ENCODE measurements around the gene STH.

Gene STH

GRCh38 chr17:45982791-45983613 lies 16.0 kb upstream of the STH start:
- Histone ChIP-seq H2AK5ac (ENCODE audit: low read length) (no peak overlapping the region), H3K4me3 (ENCODE audit: low read length) (no peak overlapping the region), H4K5ac (ENCODE audit: low read length) (no peak overlapping the region), H2BK15ac (replicated peaks; ENCODE audit: low read depth) (no peak overlapping the region), H3K27me3 (ENCODE audit: insufficient read depth, low read length, poor library complexity) (no peaks in the 10 kb centered on the region), H3K4me2 (ENCODE audit: low read length) (no peak overlapping the region), H3K27ac (ENCODE audit: low read depth, low read length) (no peak overlapping the region), H3K79me1 (ENCODE audit: low read length) (no peaks in the 10 kb centered on the region), H2BK5ac (ENCODE audit: low read length) (no peak overlapping the region), H3K79me2 (ENCODE audit: control insufficient read depth, insufficient read depth, low read length) (no peaks in the 10 kb centered on the region), H3K18ac (ENCODE audit: low read length) (no peak overlapping the region), H2BK120ac (ENCODE audit: low read depth, low read length) (no peak overlapping the region), H3K4ac (ENCODE audit: low read depth, low read length) (no peak overlapping the region), H3K56ac (ENCODE audit: low read length) (no peak overlapping the region), H3K36me3 (ENCODE audit: control insufficient read depth, insufficient read depth, low read length) (no peaks in the 10 kb centered on the region), H4K8ac (ENCODE audit: low read depth, low read length) (no peak overlapping the region), H3K4me1 (ENCODE audit: control insufficient read depth, low read depth, low read length) (no peaks in the 10 kb centered on the region), H3K23ac (ENCODE audit: low read length) (no peak overlapping the region), H3K9ac (ENCODE audit: low read length) (no peak overlapping the region)
- WGBS (ENCODE audit: extremely low coverage, insufficient coverage, low lambda C conversion rate), result no CpG with 5 or more reads among the region's 41 CpGs
- DNase-seq, result no peak

- H4K5ac ChIP-seq (ENCODE audit: low read length), result no peak overlapping the region
- no peak overlapping the region for H4K8ac ChIP-seq (ENCODE audit: low read depth, low read length)
- no peaks in the 10 kb centered on the region for H3K27me3 ChIP-seq (ENCODE audit: insufficient read depth, low read length, poor library complexity)
- H3K27ac ChIP-seq (ENCODE audit: low read depth, low read length), result no peak overlapping the region
- DNase-seq, result no peak
- no peak overlapping the region for H3K56ac ChIP-seq (ENCODE audit: low read length)
- H2BK120ac ChIP-seq (ENCODE audit: low read depth, low read length), result no peak overlapping the region
- H3K79me2 ChIP-seq (ENCODE audit: control insufficient read depth, insufficient read depth, low read length), result no peaks in the 10 kb centered on the region
- no peaks in the 10 kb centered on the region for H3K36me3 ChIP-seq (ENCODE audit: control insufficient read depth, insufficient read depth, low read length)
- H3K79me1 ChIP-seq (ENCODE audit: low read length), result no peaks in the 10 kb centered on the region
- no peak overlapping the region for H3K18ac ChIP-seq (ENCODE audit: low read length)
- H3K4me3 ChIP-seq (ENCODE audit: low read length), result no peak overlapping the region
- no peak overlapping the region for H2BK5ac ChIP-seq (ENCODE audit: low read length)
- no peak overlapping the region for H2BK15ac ChIP-seq (replicated peaks; ENCODE audit: low read depth)
- WGBS (ENCODE audit: extremely low coverage, insufficient coverage, low lambda C conversion rate), result no CpG with 5 or more reads among the region's 31 CpGs
- no peak overlapping the region for H3K4me2 ChIP-seq (ENCODE audit: low read length)
- H3K23ac ChIP-seq (ENCODE audit: low read length), result no peak overlapping the region
- no peak overlapping the region for H2AK5ac ChIP-seq (ENCODE audit: low read length)
- no peaks in the 10 kb centered on the region for H3K4me1 ChIP-seq (ENCODE audit: control insufficient read depth, low read depth, low read length)
- no peak overlapping the region for H3K9ac ChIP-seq (ENCODE audit: low read length)
- H3K4ac ChIP-seq (ENCODE audit: low read depth, low read length), result no peak overlapping the region
These were observed 15.3 kb upstream of the STH start for GRCh38 chr17:45983614-45984310.

GRCh38 chr17:45984368-45984767 lies 14.7 kb upstream of the STH start:
- H4K5ac ChIP-seq (ENCODE audit: low read length), result no peak overlapping the region
- no peak overlapping the region for H2AK5ac ChIP-seq (ENCODE audit: low read length)
- no peak overlapping the region for H3K56ac ChIP-seq (ENCODE audit: low read length)
- H3K9ac ChIP-seq (ENCODE audit: low read length), result no peak overlapping the region
- WGBS (ENCODE audit: extremely low coverage, insufficient coverage, low lambda C conversion rate), result no CpG with 5 or more reads among the region's 5 CpGs
- no peak overlapping the region for H3K23ac ChIP-seq (ENCODE audit: low read length)
- H3K4ac ChIP-seq (ENCODE audit: low read depth, low read length), result no peak overlapping the region
- no peak overlapping the region for H2BK5ac ChIP-seq (ENCODE audit: low read length)
- H3K4me2 ChIP-seq (ENCODE audit: low read length), result no peak overlapping the region
- no peaks in the 10 kb centered on the region for H3K36me3 ChIP-seq (ENCODE audit: control insufficient read depth, insufficient read depth, low read length)
- H3K4me3 ChIP-seq (ENCODE audit: low read length), result no peak overlapping the region
- no peak overlapping the region for H3K27ac ChIP-seq (ENCODE audit: low read depth, low read length)
- no peak overlapping the region for H2BK120ac ChIP-seq (ENCODE audit: low read depth, low read length)
- H3K79me1 ChIP-seq (ENCODE audit: low read length), result no peaks in the 10 kb centered on the region
- no peaks in the 10 kb centered on the region for H3K27me3 ChIP-seq (ENCODE audit: insufficient read depth, low read length, poor library complexity)
- no peak overlapping the region for H4K8ac ChIP-seq (ENCODE audit: low read depth, low read length)
- no peak overlapping the region for H3K18ac ChIP-seq (ENCODE audit: low read length)
- H3K4me1 ChIP-seq (ENCODE audit: control insufficient read depth, low read depth, low read length), result no peaks in the 10 kb centered on the region
- no peak for DNase-seq
- no peak overlapping the region for H2BK15ac ChIP-seq (replicated peaks; ENCODE audit: low read depth)
- no peaks in the 10 kb centered on the region for H3K79me2 ChIP-seq (ENCODE audit: control insufficient read depth, insufficient read depth, low read length)

DNA sequence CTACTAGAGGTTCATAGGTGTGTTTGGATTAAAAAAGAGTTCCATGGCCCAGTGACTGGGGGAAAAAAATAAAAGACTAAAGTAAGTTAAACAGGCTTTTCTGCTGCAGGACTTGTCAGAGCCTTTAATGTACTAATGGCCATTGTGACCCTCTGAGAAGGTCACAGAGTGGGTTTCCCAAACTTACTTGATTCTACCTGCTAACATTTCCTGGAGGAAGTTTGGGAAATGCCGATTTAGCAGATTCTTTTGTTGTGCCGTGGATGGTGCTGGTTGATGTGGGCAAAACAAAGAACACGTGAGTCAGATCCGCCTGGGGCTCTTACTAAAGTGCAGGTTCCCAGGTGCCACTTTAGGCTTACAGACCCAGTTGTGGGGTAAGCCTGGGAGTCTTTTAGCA lies 13.6 kb upstream of the STH start:
- H2AK5ac ChIP-seq (ENCODE audit: low read length), result no peak overlapping the region
- H3K23ac ChIP-seq (ENCODE audit: low read length), result no peak overlapping the region
- no peak for DNase-seq
- no peaks in the 10 kb centered on the region for H3K4me1 ChIP-seq (ENCODE audit: control insufficient read depth, low read depth, low read length)
- H3K36me3 ChIP-seq (ENCODE audit: control insufficient read depth, insufficient read depth, low read length), result no peaks in the 10 kb centered on the region
- no peak overlapping the region for H2BK5ac ChIP-seq (ENCODE audit: low read length)
- H3K18ac ChIP-seq (ENCODE audit: low read length), result no peak overlapping the region
- H2BK15ac ChIP-seq (replicated peaks; ENCODE audit: low read depth), result no peak overlapping the region
- no peak overlapping the region for H3K4ac ChIP-seq (ENCODE audit: low read depth, low read length)
- no peak overlapping the region for H4K8ac ChIP-seq (ENCODE audit: low read depth, low read length)
- no peaks in the 10 kb centered on the region for H3K79me2 ChIP-seq (ENCODE audit: control insufficient read depth, insufficient read depth, low read length)
- H3K27ac ChIP-seq (ENCODE audit: low read depth, low read length), result no peak overlapping the region
- H4K5ac ChIP-seq (ENCODE audit: low read length), result no peak overlapping the region
- no peak overlapping the region for H2BK120ac ChIP-seq (ENCODE audit: low read depth, low read length)
- H3K4me2 ChIP-seq (ENCODE audit: low read length), result no peak overlapping the region
- no peak overlapping the region for H3K9ac ChIP-seq (ENCODE audit: low read length)
- WGBS (ENCODE audit: extremely low coverage, insufficient coverage, low lambda C conversion rate), result no CpG with 5 or more reads among the region's 4 CpGs
- H3K79me1 ChIP-seq (ENCODE audit: low read length), result no peaks in the 10 kb centered on the region
- no peak overlapping the region for H3K56ac ChIP-seq (ENCODE audit: low read length)
- H3K4me3 ChIP-seq (ENCODE audit: low read length), result no peak overlapping the region
- H3K27me3 ChIP-seq (ENCODE audit: insufficient read depth, low read length, poor library complexity), result no peaks in the 10 kb centered on the region

GRCh38 chr17:45986056-45986455 lies 13.0 kb upstream of the STH start:
- no peaks in the 10 kb centered on the region for H3K79me1 ChIP-seq (ENCODE audit: low read length)
- H3K27ac ChIP-seq (ENCODE audit: low read depth, low read length), result no peak overlapping the region
- no peak overlapping the region for H3K18ac ChIP-seq (ENCODE audit: low read length)
- H3K36me3 ChIP-seq (ENCODE audit: control insufficient read depth, insufficient read depth, low read length), result no peaks in the 10 kb centered on the region
- no peak overlapping the region for H3K56ac ChIP-seq (ENCODE audit: low read length)
- no peak overlapping the region for H2BK120ac ChIP-seq (ENCODE audit: low read depth, low read length)
- H3K4me1 ChIP-seq (ENCODE audit: control insufficient read depth, low read depth, low read length), result no peaks in the 10 kb centered on the region
- H3K79me2 ChIP-seq (ENCODE audit: control insufficient read depth, insufficient read depth, low read length), result no peaks in the 10 kb centered on the region
- no peak overlapping the region for H4K5ac ChIP-seq (ENCODE audit: low read length)
- no CpG with 5 or more reads among the region's 4 CpGs for WGBS (ENCODE audit: extremely low coverage, insufficient coverage, low lambda C conversion rate)
- H4K8ac ChIP-seq (ENCODE audit: low read depth, low read length), result no peak overlapping the region
- H3K9ac ChIP-seq (ENCODE audit: low read length), result no peak overlapping the region
- no peak overlapping the region for H3K23ac ChIP-seq (ENCODE audit: low read length)
- no peak overlapping the region for H3K4me2 ChIP-seq (ENCODE audit: low read length)
- no peak overlapping the region for H2BK5ac ChIP-seq (ENCODE audit: low read length)
- no peak overlapping the region for H2AK5ac ChIP-seq (ENCODE audit: low read length)
- H3K27me3 ChIP-seq (ENCODE audit: insufficient read depth, low read length, poor library complexity), result no peaks in the 10 kb centered on the region
- DNase-seq, result no peak
- H3K4ac ChIP-seq (ENCODE audit: low read depth, low read length), result no peak overlapping the region
- H3K4me3 ChIP-seq (ENCODE audit: low read length), result no peak overlapping the region
- no peak overlapping the region for H2BK15ac ChIP-seq (replicated peaks; ENCODE audit: low read depth)

Measured in mesendoderm (in vitro differentiated cells).